Calu3 (cell line): ENCODE results near the gene NRG3. TPM values are rescaled to one million over a fixed set of nuclear protein-coding genes. Genes with fewer than 3 reads are reported as not detected.

ENCODE experiments used
- BruUV-seq: library from RNA; stranded (reverse); fragments of 400-500 nt; replicated peaks from 2 replicates; lab custom pipeline; 2021; lab: Mats Ljungman, UMichigan
- CTCF ChIA-PET: fragments of 300-600 bp; sonication (Branson Sonifier 250); formaldehyde crosslinking; loops from one replicate; lab custom pipeline; 2022; ENCODE audit warnings: antibody characterized with exemption; lab: Charles Lee
- DNase-seq: peaks from one replicate; pipeline ENCODE4 v3.0.0; 2022
- H3K27ac Mint-ChIP-seq: one replicate; pipeline ENCODE4 v1.8.0; 2022; ENCODE audit warnings: mixed read lengths; ENCODE audit not compliant: unreplicated experiment
- H3K27me3 Mint-ChIP-seq: one replicate; pipeline ENCODE4 v1.8.0; 2022; ENCODE audit warnings: mixed read lengths; ENCODE audit not compliant: unreplicated experiment
- H3K36me3 Mint-ChIP-seq: one replicate; pipeline ENCODE4 v1.8.0; 2022; ENCODE audit warnings: mild to moderate bottlenecking, moderate library complexity, mixed read lengths; ENCODE audit not compliant: insufficient read depth, unreplicated experiment
- H3K4me1 Mint-ChIP-seq: one replicate; pipeline ENCODE4 v1.8.0; 2022; ENCODE audit warnings: mild to moderate bottlenecking, low read depth, mixed read lengths; ENCODE audit not compliant: unreplicated experiment
- H3K4me3 Mint-ChIP-seq: one replicate; pipeline ENCODE4 v1.8.0; 2022; ENCODE audit warnings: mild to moderate bottlenecking, low read depth, moderate library complexity, mixed read lengths; ENCODE audit not compliant: unreplicated experiment
- H3K9me3 Mint-ChIP-seq: one replicate; pipeline ENCODE4 v1.8.0; 2022; ENCODE audit warnings: low read depth, mixed read lengths; ENCODE audit not compliant: unreplicated experiment
- intact Hi-C: fragments of 100-400 bp; cut with micrococcal nuclease; formaldehyde crosslinking; loops from one replicate; pipeline ENCODE4 v1.10.0; 2022; ENCODE audit not compliant: unreplicated experiment
- total RNA-seq: library from RNA; stranded (reverse); gene quantifications from 2 replicates; pipeline ENCODE4 v1.2.3, GENCODE V29; 2022
- TF ChIP-seq, protein P1 (sequence below): fragments of 200-600 bp; IDR thresholded peaks from one replicate; pipeline ENCODE4 v1.8.0; 2022; ENCODE audit warnings: antibody characterized with exemption; ENCODE audit not compliant: unreplicated experiment

Gene NRG3
- total RNA-seq, 1 experiment from 2014 or later, result 46.3 TPM

DNA sequence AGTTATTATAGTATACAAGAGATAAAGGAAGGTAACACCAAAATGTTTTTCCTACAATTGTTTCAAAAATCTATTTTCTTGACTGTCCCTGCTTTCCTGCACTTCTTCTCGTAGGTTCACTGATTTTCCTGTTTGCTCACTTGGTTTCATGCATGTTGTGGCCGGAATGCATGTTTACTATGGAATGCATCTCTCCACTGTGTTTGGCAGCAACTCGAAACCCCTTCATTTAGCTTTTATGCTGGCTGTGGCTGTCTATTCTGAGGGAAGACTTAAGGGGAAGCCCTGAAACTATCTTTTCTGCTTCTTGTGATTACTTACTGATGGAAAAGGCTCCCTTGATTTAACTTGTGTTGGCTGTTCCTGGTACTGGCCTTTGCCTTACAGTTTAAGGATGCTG is 120.3 kb downstream of the NRG3 start:
- H3K4me3 Mint-ChIP-seq, result no peak overlapping the region
- no peaks in the 10 kb centered on the region for H3K9me3 Mint-ChIP-seq
- no peak overlapping the region for H3K27ac Mint-ChIP-seq
- TF ChIP-seq, protein P1, sequence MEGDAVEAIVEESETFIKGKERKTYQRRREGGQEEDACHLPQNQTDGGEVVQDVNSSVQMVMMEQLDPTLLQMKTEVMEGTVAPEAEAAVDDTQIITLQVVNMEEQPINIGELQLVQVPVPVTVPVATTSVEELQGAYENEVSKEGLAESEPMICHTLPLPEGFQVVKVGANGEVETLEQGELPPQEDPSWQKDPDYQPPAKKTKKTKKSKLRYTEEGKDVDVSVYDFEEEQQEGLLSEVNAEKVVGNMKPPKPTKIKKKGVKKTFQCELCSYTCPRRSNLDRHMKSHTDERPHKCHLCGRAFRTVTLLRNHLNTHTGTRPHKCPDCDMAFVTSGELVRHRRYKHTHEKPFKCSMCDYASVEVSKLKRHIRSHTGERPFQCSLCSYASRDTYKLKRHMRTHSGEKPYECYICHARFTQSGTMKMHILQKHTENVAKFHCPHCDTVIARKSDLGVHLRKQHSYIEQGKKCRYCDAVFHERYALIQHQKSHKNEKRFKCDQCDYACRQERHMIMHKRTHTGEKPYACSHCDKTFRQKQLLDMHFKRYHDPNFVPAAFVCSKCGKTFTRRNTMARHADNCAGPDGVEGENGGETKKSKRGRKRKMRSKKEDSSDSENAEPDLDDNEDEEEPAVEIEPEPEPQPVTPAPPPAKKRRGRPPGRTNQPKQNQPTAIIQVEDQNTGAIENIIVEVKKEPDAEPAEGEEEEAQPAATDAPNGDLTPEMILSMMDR, result no peak
- H3K36me3 Mint-ChIP-seq, result no peaks in the 10 kb centered on the region
- intact Hi-C loops, result no loop called here
- DNase-seq, result no peak
- H3K4me1 Mint-ChIP-seq, result peaks cover 15% of the 10 kb centered on the region
- no TSS peak for BruUV-seq
- CTCF ChIA-PET, result no interaction called here
- H3K27me3 Mint-ChIP-seq, result no peaks in the 10 kb centered on the region

DNA sequence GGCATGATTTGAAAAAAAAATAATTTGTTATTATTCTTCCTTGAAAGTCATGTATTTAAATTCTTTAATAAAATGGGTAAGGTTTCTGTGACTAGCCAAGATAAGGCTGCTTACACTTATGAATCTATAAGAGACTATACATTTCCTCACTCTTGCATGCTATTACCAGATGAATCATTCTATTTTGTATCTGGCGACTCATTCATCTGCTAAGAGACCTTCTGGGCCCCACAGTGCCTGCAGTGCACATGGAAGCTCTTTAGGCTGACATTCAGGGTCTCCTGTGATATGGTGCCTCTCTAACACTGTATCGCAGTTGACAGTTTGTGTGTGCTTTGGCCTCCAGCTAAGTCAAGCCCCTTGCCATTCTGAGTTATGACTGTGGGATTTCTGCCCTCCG is 121.9 kb downstream of the NRG3 start:
- Mint-ChIP-seq H3K27me3 (no peaks in the 10 kb centered on the region), H3K27ac (no peak overlapping the region), H3K4me1 (peaks cover 15% of the 10 kb centered on the region)

DNA sequence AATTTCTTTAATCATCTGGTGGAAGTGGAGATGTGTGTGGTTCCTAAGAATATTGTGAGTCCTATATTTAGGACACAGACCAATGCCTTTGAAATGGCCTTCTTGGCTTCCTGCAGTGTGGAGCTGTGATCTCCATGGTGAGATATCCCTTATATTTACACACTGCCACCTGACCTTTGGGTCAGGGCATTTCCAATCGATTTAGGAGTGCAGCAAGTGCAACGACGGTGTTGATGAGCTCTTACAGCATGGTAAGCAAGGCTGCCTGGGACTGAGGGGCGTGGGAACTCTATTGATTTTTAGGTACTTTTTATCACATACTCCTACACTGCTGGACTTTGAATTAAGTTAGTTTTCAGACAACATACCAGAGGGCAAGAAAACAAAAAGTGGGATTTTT is 146.0 kb downstream of the NRG3 start:
- BruUV-seq, result no TSS peak
- H3K27me3 Mint-ChIP-seq, result no peaks in the 10 kb centered on the region
- H3K36me3 Mint-ChIP-seq, result no peaks in the 10 kb centered on the region
- DNase-seq, result peak; percentile 24
- CTCF ChIA-PET, result interaction anchor here (0.5 to 0.6 kb wide), 2 partner anchors 14 to 128 kb away, joined by 3 to 5 read pairs; no protein-coding TSS in a partner anchor
- TF ChIP-seq, protein P1, result no peak
- H3K4me1 Mint-ChIP-seq, result peaks cover 33% of the 10 kb centered on the region
- intact Hi-C loops, result no loop called here
- H3K4me3 Mint-ChIP-seq, result no peak overlapping the region
- peaks cover 6% of the 10 kb centered on the region for H3K9me3 Mint-ChIP-seq
- no peak overlapping the region for H3K27ac Mint-ChIP-seq

More for the DNA sequence above, 121.9 kb downstream of the NRG3 start:
- TF ChIP-seq, protein P1, result no peak
- intact Hi-C loops, result no loop called here
- CTCF ChIA-PET, result interaction anchor here (0.5 to 0.7 kb wide), 2 partner anchors 75 to 759 kb away, joined by 3 to 4 read pairs; no protein-coding TSS in a partner anchor
- Mint-ChIP-seq H3K4me3 (no peak overlapping the region), H3K9me3 (no peaks in the 10 kb centered on the region), H3K36me3 (no peaks in the 10 kb centered on the region)
- BruUV-seq, result no TSS peak
- no peak for DNase-seq

DNA sequence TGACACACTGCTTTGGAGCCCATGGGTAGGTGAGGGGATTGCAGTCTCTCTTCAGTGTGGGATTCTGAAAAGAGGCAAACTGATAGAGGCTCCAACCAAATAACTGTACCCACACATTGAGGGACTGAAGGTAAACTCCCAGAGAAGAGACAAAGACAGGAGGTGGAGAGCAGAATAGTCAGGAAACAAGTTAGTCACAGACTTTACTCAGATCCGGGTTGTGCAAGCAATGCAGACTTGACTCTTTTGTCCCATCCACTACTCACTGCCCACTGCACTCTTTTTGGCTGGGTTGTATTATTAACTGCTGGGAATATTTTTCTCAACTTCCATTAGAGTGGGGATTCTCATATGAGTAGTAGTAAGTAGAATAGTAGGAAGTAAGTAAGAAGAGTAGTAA is 152.7 kb downstream of the NRG3 start:
- TF ChIP-seq, protein P1, result no peak
- Mint-ChIP-seq H3K4me1 (peaks cover 15% of the 10 kb centered on the region), H3K36me3 (no peaks in the 10 kb centered on the region), H3K27ac (no peak overlapping the region), H3K27me3 (no peaks in the 10 kb centered on the region), H3K9me3 (no peaks in the 10 kb centered on the region), H3K4me3 (no peak overlapping the region)
- DNase-seq, result no peak
- no TSS peak for BruUV-seq
- intact Hi-C loops, result no loop called here
- CTCF ChIA-PET, result no interaction called here
